GM10266 (cell line): ENCODE data around the gene GASK1A.

ENCODE experiments used
- DNase-seq: peaks from one replicate; pipeline ENCODE4 v3.0.0; 2012; ENCODE audit errors: extremely low spot score
- CTCF ChIP-seq: IDR thresholded peaks from 2 replicates; pipeline ENCODE4 v1.5.1; 2012; ENCODE audit warnings: mild to moderate bottlenecking, low read depth; ENCODE audit not compliant: control insufficient read depth, insufficient read depth; ENCODE audit errors: missing control alignments

GASK1A gene

GRCh38 chr3:42991341-42992315, 12.5 kb downstream of the GASK1A start:
- no peak for TF ChIP-seq CTCF
- no peak for DNase-seq

- TF ChIP-seq CTCF: no peak
Measured at GRCh38 chr3:42994595-42994994, 15.5 kb downstream of the GASK1A start.

GRCh38 chr3:42996021-42996420, 16.9 kb downstream of the GASK1A start:
- DNase-seq: no peak
- TF ChIP-seq CTCF: no peak

More at GRCh38 chr3:42994595-42994994, 15.5 kb downstream of the GASK1A start:
- no peak for DNase-seq

GRCh38 chr3:42996633-42997075, 17.5 kb downstream of the GASK1A start:
- TF ChIP-seq CTCF: no peak
- no peak for DNase-seq

GRCh38 chr3:42999212-42999611, 20.1 kb downstream of the GASK1A start:
- TF ChIP-seq CTCF: no peak
- no peak for DNase-seq

- no peak for DNase-seq
- TF ChIP-seq CTCF: no peak
Measured at GRCh38 chr3:42999632-43000031, 20.5 kb downstream of the GASK1A start.

GRCh38 chr3:43000387-43000786, 21.3 kb downstream of the GASK1A start:
- no peak for TF ChIP-seq CTCF
- no peak for DNase-seq
